HUES48 (cell line): Measurements from ENCODE around the gene NUP155.
"Not testable (repeated sequence)": the region's sequence is repeated elsewhere in the genome, so short reads cannot be mapped to it uniquely, and the experiment has no call there.

Experiments used
- H3K27ac ChIP-seq: one replicate; pipeline ENCODE4 v1.7.0; 2013; ENCODE audit warnings: low read depth, low read length, inconsistent platforms
- H3K27me3 ChIP-seq: 2 replicates; pipeline ENCODE4 v1.6.1; 2013; ENCODE audit warnings: mild to moderate bottlenecking, low read length; ENCODE audit not compliant: control insufficient read depth, insufficient read depth
- H3K36me3 ChIP-seq: 2 replicates; pipeline ENCODE4 v1.6.1; 2013; ENCODE audit warnings: low read length; ENCODE audit not compliant: control insufficient read depth, insufficient read depth
- H3K4me1 ChIP-seq: 2 replicates; pipeline ENCODE4 v1.6.1; 2013; ENCODE audit warnings: mild to moderate bottlenecking, low read length; ENCODE audit not compliant: control insufficient read depth, insufficient read depth
- H3K4me3 ChIP-seq: 2 replicates; pipeline ENCODE4 v1.5.1; 2013; ENCODE audit warnings: mild to moderate bottlenecking, low read depth, low read length
- H3K9ac ChIP-seq: 2 replicates; pipeline ENCODE4 v1.6.1; 2013; ENCODE audit warnings: mild to moderate bottlenecking, low read depth, low read length, moderate library complexity
- H3K9me3 ChIP-seq: 2 replicates; pipeline ENCODE4 v1.6.1; 2013; ENCODE audit warnings: low read length; ENCODE audit not compliant: control insufficient read depth, insufficient read depth

The NUP155 gene

DNA sequence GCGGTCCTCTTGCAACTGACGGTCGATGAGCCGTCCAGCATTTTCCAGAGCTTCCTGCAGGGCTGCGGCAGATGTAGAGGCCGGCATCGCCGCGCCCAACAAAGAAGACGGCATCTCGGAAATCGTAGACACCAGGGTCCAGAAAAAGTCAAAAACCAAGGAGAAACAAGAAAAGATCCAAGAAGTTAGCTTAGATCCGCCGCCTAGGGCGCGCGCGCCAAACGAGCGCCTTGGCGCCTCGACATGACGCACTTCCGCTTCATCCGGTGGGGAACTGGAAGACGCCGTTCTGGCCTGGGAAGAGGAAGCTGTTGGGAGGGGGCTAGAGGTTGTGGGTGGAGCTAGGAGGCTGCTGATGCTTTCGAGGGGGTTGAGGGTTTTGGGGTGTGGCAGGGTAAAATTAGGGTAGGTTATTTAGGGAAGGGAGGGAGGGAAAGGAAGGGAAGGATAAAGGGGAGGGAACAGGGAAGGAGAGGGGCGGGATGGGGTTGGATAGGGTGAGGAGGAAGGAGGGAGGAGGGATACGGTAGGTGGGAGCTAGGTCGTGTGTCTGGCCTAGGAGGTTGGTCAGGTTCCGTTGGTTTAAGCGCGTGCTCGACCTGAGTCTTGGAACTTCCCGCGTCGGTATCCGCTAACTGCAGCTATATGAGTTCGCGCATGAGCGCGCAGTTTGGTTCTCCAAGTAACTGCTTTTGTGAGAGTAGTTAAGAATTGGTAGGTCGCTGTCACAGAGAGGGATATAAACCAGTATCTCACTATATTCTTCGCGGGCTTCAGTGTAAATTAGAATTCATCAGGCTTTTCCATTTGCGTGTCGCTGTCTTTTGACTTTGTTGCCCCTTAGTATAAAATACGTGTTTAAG, at the start of gene NUP155:
NUP155 (minus strand) TSS at position 243 of the 863 bp plus-strand sequence; CDS start at position 114, 129 bp downstream.
- Histone ChIP-seq H3K9ac (peak within 1 kb of the TSS; percentile 93), H3K36me3 (peaks cover 4% of the 10 kb centered on the region; the same call in 1 of the 2 replicates), H3K27ac (peak within 1 kb of the TSS; percentile 66), H3K27me3 (no peaks in the 10 kb centered on the region), H3K4me3 (peak within 1 kb of the TSS; percentile 97), H3K4me1 (peaks cover 13% of the 10 kb centered on the region), H3K9me3 (no peaks in the 10 kb centered on the region)

DNA sequence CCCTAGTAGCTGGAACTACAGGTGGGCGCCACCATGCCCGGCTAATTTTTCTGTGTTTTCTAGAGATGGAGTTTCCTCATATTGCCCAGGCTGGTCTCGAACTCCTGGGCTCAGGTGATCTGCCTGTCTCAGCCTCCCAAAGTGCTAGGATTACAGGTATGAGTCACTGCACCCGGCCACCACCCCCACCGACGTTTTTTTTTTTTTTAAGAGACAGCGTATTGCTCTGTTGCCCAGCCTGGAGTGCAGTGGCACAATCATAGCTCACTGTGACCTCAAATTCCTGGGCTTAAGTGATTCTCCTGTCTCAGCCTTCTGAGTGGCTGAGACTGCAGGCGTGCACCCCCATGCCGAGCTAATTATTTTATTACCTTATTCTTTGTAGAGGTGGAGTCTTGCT, 46.4 kb upstream of the NUP155 start:
- Histone ChIP-seq H3K4me1 (no peaks in the 10 kb centered on the region), H3K36me3 (peaks cover 5% of the 10 kb centered on the region; the same call in 1 of the 2 replicates), H3K27ac (no peak overlapping the region), H3K4me3 (no peak overlapping the region), H3K9ac (no peak overlapping the region), H3K27me3 (no peaks in the 10 kb centered on the region), H3K9me3 (no peaks in the 10 kb centered on the region)

DNA sequence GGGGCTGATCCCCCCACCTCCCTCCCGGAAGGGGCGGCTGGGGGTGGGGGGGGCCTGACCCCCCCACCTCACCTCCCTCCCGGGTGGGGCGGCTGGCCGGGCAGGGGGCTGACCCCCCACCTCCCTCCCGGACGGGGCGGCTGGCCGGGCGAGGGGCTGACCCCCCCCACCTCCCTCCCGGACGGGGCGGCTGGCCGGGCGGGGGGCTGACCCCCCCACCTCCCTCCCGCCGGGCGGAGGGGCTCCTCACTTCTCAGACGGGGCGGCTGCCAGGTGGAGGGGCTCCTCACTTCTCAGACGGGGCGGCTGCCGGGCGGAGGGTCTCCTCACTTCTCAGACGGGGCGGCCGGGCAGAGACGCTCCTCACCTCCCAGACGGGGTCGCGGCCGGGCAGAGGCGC, 44.5 kb upstream of the NUP155 start:
- not testable (repeated sequence) for H3K27me3 ChIP-seq, H3K36me3 ChIP-seq, H3K4me1 ChIP-seq, H3K9me3 ChIP-seq, H3K27ac ChIP-seq, H3K4me3 ChIP-seq, H3K9ac ChIP-seq

DNA sequence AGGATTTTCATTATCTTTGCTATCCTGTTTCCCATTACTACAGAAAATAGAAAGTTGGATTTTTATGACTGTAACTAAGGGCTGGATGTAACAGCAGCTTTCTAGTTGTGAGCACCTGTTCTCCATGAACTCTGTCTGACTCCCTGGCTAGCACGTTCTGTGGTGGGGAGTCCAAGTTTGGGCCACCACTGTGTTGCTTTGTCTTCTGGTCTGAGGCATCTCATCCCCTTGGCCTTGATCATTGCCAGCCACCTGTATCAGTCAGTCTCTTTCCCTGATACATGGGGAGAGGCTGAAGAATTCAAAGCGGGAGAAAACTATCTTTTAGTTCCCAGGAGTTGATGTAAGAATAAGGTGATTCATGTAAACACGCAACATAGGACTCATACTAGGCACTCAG, 41.6 kb upstream of the NUP155 start:
- H3K36me3 ChIP-seq = peaks cover under 1% of the 10 kb centered on the region; the same call in 1 of the 2 replicates
- no peaks in the 10 kb centered on the region for H3K4me1 ChIP-seq
- H3K27ac ChIP-seq = no peak overlapping the region
- H3K9me3 ChIP-seq = no peaks in the 10 kb centered on the region
- no peaks in the 10 kb centered on the region for H3K27me3 ChIP-seq
- H3K9ac ChIP-seq = no peak overlapping the region
- H3K4me3 ChIP-seq = no peak overlapping the region

DNA sequence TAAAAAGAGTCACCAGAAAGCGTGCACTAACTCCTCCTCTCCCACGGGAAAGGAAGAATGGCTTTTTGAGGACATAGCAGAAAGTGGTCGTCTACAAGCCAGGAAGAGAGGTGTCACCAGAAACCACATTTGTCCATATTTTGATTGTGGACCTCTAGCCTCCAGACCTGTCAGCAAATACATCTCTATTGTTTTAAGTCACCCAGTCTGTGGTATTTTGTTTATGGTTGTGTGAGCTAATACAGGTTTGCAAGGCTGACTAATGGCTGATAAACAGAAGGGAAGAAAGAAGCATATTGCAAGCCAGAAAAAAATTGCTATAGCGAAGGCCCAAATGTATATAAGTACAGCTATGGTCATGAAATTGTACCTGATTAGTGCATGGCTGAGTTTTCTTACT, 29.6 kb upstream of the NUP155 start:
- H3K36me3 ChIP-seq = peaks cover 19% of the 10 kb centered on the region; the same call in 1 of the 2 replicates

DNA sequence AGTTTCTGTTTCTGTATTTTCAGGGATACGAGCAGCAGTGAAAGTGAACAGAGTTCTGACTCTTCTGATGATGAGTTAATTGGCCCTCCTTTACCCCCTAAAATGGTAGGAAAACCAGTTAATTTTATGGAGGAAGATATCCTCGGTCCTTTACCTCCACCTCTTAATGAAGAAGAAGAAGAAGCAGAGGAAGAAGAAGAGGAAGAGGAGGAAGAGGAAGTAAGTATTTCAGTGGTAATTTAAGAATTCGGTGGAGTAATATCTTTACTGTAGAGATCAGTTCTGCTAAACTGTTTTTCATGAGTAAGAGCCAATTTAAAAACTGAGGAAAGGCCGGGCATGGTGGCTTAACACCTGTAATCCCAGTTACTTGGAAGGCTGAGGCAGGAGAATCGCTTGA, 25.4 kb upstream of the NUP155 start:
- Histone ChIP-seq H3K36me3 (peaks cover 26% of the 10 kb centered on the region; the same call in 1 of the 2 replicates), H3K27ac (no peak overlapping the region), H3K4me1 (peaks cover 10% of the 10 kb centered on the region; the same call in 1 of the 2 replicates), H3K27me3 (no peaks in the 10 kb centered on the region), H3K9me3 (no peaks in the 10 kb centered on the region), H3K4me3 (no peak overlapping the region), H3K9ac (no peak overlapping the region)

More for the DNA sequence above, 29.6 kb upstream of the NUP155 start:
- Histone ChIP-seq H3K27me3 (no peaks in the 10 kb centered on the region), H3K27ac (no peak overlapping the region), H3K9ac (no peak overlapping the region), H3K4me3 (no peak overlapping the region), H3K9me3 (no peaks in the 10 kb centered on the region), H3K4me1 (peaks cover 10% of the 10 kb centered on the region; the same call in 1 of the 2 replicates)

DNA sequence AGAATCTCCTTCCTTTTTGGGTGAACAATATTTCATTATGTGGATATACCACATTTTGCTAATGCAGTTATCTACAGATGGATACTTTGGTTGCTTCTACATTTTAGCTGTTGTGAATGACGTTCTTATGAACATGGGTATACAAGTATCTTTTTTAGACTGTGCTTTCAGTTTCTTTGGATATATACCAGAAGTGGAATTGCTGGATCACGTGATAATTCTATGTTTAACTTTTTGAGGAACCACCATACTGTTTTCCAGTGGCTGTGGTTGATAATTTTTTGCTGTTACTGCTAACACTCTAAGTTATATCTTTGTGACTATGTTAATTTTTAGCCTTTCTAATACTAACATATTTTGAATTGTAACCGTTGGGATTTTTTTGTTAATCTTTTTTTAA, 20.7 kb upstream of the NUP155 start:
- no peaks in the 10 kb centered on the region for H3K27me3 ChIP-seq
- H3K9me3 ChIP-seq = no peaks in the 10 kb centered on the region
- H3K4me1 ChIP-seq = no peaks in the 10 kb centered on the region
- peaks cover 13% of the 10 kb centered on the region; the same call in 1 of the 2 replicates for H3K36me3 ChIP-seq
- no peak overlapping the region for H3K4me3 ChIP-seq
- H3K27ac ChIP-seq = no peak overlapping the region
- H3K9ac ChIP-seq = no peak overlapping the region

DNA sequence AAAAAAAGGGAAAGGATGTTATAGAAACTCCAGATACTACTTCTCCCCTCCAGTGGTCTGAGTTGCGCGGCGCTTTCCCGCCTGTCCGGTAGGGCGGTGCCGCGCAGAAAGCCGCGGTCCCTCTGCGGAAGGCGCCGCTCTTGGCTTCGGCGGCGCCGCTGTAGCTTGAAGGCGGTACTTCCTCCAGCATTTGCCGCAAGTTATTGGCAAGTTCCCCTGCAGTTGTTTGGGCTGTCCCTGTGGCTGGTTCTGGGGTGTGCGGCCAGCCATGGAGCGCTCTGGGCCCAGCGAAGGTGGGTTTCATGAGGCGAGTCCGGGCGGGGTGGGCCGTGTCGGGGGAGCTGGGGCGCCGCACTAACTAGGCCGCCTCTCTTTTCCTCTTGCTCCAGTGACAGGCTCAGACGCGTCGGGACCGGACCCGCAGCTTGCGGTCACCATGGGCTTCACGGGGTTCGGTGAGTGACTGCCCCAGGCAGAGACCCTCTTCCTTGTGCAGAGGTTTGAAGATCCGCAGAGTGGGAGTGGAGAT, 8.3 kb upstream of the NUP155 start, which contains the start of gene WDR70:
WDR70 (plus strand) TSS at position 219 of the 529 bp plus-strand sequence; CDS start at position 269, 50 bp downstream.
- H3K36me3 ChIP-seq, H3K9me3 ChIP-seq, H3K9ac ChIP-seq, H3K27ac ChIP-seq, H3K4me1 ChIP-seq, H3K27me3 ChIP-seq: not testable (repeated sequence)
- H3K4me3 ChIP-seq = peak within 1 kb of the TSS; percentile 73

DNA sequence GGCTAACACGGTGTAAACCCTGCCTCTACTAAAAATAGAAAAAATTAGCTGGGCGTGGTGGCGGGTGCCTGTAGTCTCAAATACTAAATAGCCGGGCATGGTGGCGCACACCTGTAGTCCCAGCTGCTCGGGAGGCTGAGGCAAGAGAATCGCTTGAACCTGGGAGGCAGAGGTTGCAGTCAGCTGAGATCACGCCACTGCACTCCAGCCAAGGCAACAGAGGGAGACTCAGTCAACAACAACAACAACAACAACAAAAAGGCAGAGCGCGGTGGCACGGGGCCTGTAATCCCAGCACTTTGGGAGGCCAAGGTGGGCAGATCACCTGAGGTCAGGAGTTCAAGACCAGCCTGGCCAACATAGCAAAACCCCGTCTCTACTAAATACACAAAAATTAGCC, 7.2 kb upstream of the NUP155 start:
- H3K9ac ChIP-seq, H3K9me3 ChIP-seq, H3K4me1 ChIP-seq, H3K36me3 ChIP-seq, H3K4me3 ChIP-seq, H3K27me3 ChIP-seq, H3K27ac ChIP-seq: not testable (repeated sequence)

DNA sequence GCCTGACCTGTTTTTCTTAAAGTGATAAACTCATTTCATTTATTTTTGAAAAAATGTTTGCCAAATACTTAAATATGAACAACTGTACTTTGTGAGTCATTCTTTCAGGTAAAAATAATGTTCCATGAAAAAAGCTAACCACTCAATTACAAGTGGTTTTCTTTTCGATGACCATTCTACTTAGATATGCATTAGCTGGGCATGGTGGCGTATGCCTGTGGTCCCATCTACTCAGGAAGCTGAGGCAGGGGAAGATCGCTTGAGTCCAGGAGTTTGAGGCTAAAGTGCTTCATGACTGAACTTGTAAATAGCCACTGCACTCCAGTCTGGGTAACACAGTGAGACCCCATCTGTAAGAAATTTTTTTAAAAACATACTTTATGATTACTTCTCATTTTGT, 4.2 kb upstream of the NUP155 start:
- no peaks in the 10 kb centered on the region for H3K27me3 ChIP-seq
- H3K9ac ChIP-seq = no peak overlapping the region
- no peak overlapping the region for H3K4me3 ChIP-seq
- no peak overlapping the region for H3K27ac ChIP-seq
- peaks cover 7% of the 10 kb centered on the region; the same call in 1 of the 2 replicates for H3K4me1 ChIP-seq
- H3K9me3 ChIP-seq = no peaks in the 10 kb centered on the region
- no peaks in the 10 kb centered on the region for H3K36me3 ChIP-seq

DNA sequence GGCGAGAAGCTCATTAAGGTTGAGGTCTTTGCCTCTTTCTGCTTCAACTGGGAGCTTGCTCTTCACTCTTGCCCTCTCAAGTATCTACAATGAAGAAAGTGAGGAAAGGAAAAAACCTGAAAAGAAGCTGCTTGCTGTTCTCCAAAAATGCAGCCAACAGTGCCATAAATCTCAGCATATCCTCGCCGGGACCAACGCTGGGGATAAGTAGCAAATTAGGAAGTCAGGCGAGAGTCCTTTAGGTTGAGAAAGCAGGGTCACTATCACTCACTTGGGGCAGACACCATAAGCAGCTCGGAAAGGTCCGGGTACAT, 399 bp downstream of the NUP155 start:
- H3K36me3 ChIP-seq = peaks cover 4% of the 10 kb centered on the region; the same call in 1 of the 2 replicates
- H3K27ac ChIP-seq = peak overlapping the region; percentile 62
- H3K27me3 ChIP-seq = no peaks in the 10 kb centered on the region
- peak overlapping the region; percentile 93 for H3K9ac ChIP-seq
- H3K9me3 ChIP-seq = no peaks in the 10 kb centered on the region
- peaks cover 13% of the 10 kb centered on the region for H3K4me1 ChIP-seq
- peak overlapping the region; percentile 97 for H3K4me3 ChIP-seq
